ENCODE results near the gene LYPD3.

GRCh38 chr19:43455321-43456113 lies 9.9 kb downstream of the LYPD3 start:
- no peak for TF ChIP-seq POLR2A (IDR thresholded peaks at IDR 0.05)
- TF ChIP-seq CTCF (IDR thresholded peaks at IDR 0.05), result no peak
